Liver (tissue), 9 donors: Measurements from ENCODE around the gene STXBP6. TPM values are rescaled to one million over a fixed set of nuclear protein-coding genes. Genes with fewer than 3 reads are reported as not detected.
"Not testable (repeated sequence)": the region's sequence is repeated elsewhere in the genome, so short reads cannot be mapped to it uniquely, and the experiment has no call there.

Source experiments
- DNase-seq: peaks from one replicate; pipeline ENCODE4 v3.0.0-alpha.2; 2017; ENCODE audit warnings: low spot score
- H3K27ac ChIP-seq, 2 donors: one replicate each; pipeline ENCODE4 v1.7.0; 2013; ENCODE audit warnings: inconsistent platforms in 2 of 2, low read length in 2 of 2, control low read depth in 1 of 2, low read depth in 1 of 2, mild to moderate bottlenecking in 1 of 2
- H3K27me3 ChIP-seq, 4 donors: one replicate each; pipeline versions ENCODE4 v1.6.1 to v1.7.0; 2013; ENCODE audit warnings: low read length in 3 of 4, inconsistent platforms in 1 of 4, mild to moderate bottlenecking in 1 of 4, moderate library complexity in 1 of 4; ENCODE audit not compliant: control insufficient read depth in 4 of 4, insufficient read depth in 4 of 4
- H3K36me3 ChIP-seq, 4 donors: one replicate each; pipeline versions ENCODE4 v1.6.1 to v1.7.0; 2013; ENCODE audit warnings: low read length in 3 of 4, mild to moderate bottlenecking in 3 of 4, low read depth in 1 of 4, moderate library complexity in 1 of 4; ENCODE audit not compliant: control insufficient read depth in 4 of 4, insufficient read depth in 3 of 4
- H3K4me1 ChIP-seq, 4 donors: one replicate each; pipeline versions ENCODE4 v1.6.1 to v1.7.0; 2013; ENCODE audit warnings: low read length in 3 of 4, mild to moderate bottlenecking in 3 of 4, moderate library complexity in 1 of 4; ENCODE audit not compliant: control insufficient read depth in 4 of 4, insufficient read depth in 4 of 4
- H3K4me3 ChIP-seq, 3 donors: one replicate each; pipeline versions ENCODE4 v1.6.1 to v1.7.0; 2013; ENCODE audit warnings: low read length in 3 of 3, control low read depth in 1 of 3, low read depth in 1 of 3, mild to moderate bottlenecking in 1 of 3
- H3K9ac ChIP-seq, 2 donors: one replicate each; pipeline ENCODE4 v1.7.0; 2013; ENCODE audit warnings: low read length in 2 of 2, mild to moderate bottlenecking in 2 of 2, moderate library complexity in 2 of 2, control low read depth in 1 of 2, low read depth in 1 of 2
- H3K9me3 ChIP-seq, 4 donors: one replicate each; pipeline versions ENCODE4 v1.6.1 to v1.7.0; 2013; ENCODE audit warnings: low read length in 3 of 4; ENCODE audit not compliant: control insufficient read depth in 4 of 4
- FOXA1 ChIP-seq: IDR thresholded peaks from 2 replicates; pipeline ENCODE4 v1.6.1; 2016; ENCODE audit warnings: antibody characterized with exemption
- GABPA ChIP-seq, 2 donors: IDR thresholded peaks in 1 of 2; conservative IDR thresholded peaks in 1 of 2; 2 replicates each; pipeline ENCODE4 v1.6.1; 2016; ENCODE audit warnings: antibody characterized with exemption in 2 of 2, mild to moderate bottlenecking in 1 of 2, moderate library complexity in 1 of 2
- HNF4A ChIP-seq, 2 donors: conservative IDR thresholded peaks; 2 replicates each; pipeline ENCODE4 v1.6.1; 2016; ENCODE audit warnings: antibody characterized with exemption in 2 of 2, mild to moderate bottlenecking in 2 of 2
- HNF4G ChIP-seq: IDR thresholded peaks from 2 replicates; pipeline ENCODE4 v1.6.1; 2016; ENCODE audit warnings: antibody characterized with exemption
- JUND ChIP-seq, 2 donors: IDR thresholded peaks; 2 replicates each; pipeline ENCODE4 v1.6.1; 2016; ENCODE audit warnings: antibody characterized with exemption in 2 of 2
- RAD21 ChIP-seq, 2 donors: IDR thresholded peaks; 2 replicates each; pipeline ENCODE4 v1.6.1; 2016; ENCODE audit warnings: antibody characterized with exemption in 2 of 2, mild to moderate bottlenecking in 2 of 2
- RXRA ChIP-seq, 2 donors: IDR thresholded peaks; 2 replicates each; pipeline ENCODE4 v1.6.1; 2017 to 2018; ENCODE audit warnings: antibody characterized with exemption in 2 of 2, mild to moderate bottlenecking in 1 of 2
- SP1 ChIP-seq: IDR thresholded peaks from 2 replicates; pipeline ENCODE4 v1.6.1; 2018; ENCODE audit warnings: antibody characterized with exemption, mild to moderate bottlenecking
- WGBS: extraction: QIAGEN DNeasy Blood & Tissue Kit; methylation state at CpG from one replicate; pipeline ENCODE4 v1.1.7; 2013; 5-methylcytosine and 5-hydroxymethylcytosine counted together
- polyA plus RNA-seq, 2 donors: library from polyadenylated mRNA; stranded (reverse) in 1 of 2; unstranded in 1 of 2; fragments of 200-250 nt in 1 of 2; fragments of >200 nt in 1 of 2; fragmentation: Nextera tagmentation in 1 of 2; extraction: Ambion mirVana in 1 of 2; gene quantifications; one replicate each; pipeline versions ENCODE4 v1.2.1 to v1.2.3, GENCODE V29; 2013 to 2015
- total RNA-seq, 2 donors: library from RNA; depleted of rRNA; stranded (reverse); fragments of >200 nt; gene quantifications; one replicate each; pipeline ENCODE4 v1.2.3, GENCODE V29; 2014
- TF ChIP-seq, protein P1 (sequence below): IDR thresholded peaks from 2 replicates; pipeline ENCODE4 v1.6.1; 2016; ENCODE audit warnings: antibody characterized with exemption
- TF ChIP-seq, protein P2 (sequence below): IDR thresholded peaks from 2 replicates; pipeline ENCODE4 v1.6.1; 2016; ENCODE audit warnings: antibody characterized with exemption
- TF ChIP-seq, protein P3 (sequence below): IDR thresholded peaks from 2 replicates; pipeline ENCODE4 v1.6.1; 2016; ENCODE audit warnings: antibody characterized with exemption, mild to moderate bottlenecking
- donor health status: healthy.
- donor health status: healthy.
- donor health status: healthy.
- donor health status: healthy.
- donor health status: healthy.

STXBP6 gene
- total and polyA plus RNA-seq, 4 donors: 1.4 to 3.8 (median 1.8) TPM

DNA sequence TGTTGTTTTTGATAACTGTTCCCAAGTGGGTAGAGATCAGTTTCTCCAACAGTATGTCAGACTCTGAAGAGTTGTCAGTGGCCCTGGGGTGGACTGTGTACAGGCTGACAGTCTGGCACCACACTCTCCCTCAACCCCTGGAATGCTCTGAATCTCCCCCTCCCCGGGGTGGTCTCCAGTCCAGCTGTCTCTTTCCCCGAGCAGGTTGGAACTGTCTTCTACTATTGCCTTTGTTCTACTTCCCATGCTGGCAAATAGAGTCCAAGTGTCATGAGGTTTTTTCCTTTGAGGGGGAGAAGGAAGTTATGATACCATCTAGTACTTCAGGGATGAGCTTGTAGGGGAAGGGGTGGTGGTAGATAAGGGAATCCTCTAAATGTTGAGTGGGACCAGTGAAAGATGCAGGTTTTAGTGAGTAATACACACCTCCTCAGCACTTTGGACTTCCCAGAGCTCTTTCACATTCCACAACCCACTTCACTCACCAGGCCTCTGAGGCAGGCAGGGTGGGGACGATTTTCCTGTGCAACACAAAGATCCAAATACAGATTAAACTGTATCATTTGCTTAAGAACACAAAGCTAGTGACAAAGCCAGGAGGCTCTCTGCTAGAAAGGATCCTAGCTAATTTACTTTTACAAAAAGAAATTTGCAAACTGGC is 245.3 kb downstream of the STXBP6 start:
- no peak for DNase-seq
- Histone ChIP-seq H3K9me3 (no peaks in the 10 kb centered on the region), H3K36me3 (no peaks in the 10 kb centered on the region), H3K4me1 (peaks cover 0 to 30% (median 17%) of the 10 kb centered on the region in 4 donors), H3K4me3 (no peak overlapping the region), H3K9ac (no peak overlapping the region), H3K27me3 (no peaks in the 10 kb centered on the region), H3K27ac (no peak overlapping the region)
- WGBS: 64% methylated on average over 3 of the region's 3 CpGs
- TF ChIP-seq FOXA1: no peak
- no peak for TF ChIP-seq JUND (IDR thresholded peaks at IDR 0.05)
- TF ChIP-seq HNF4G: no peak

DNA sequence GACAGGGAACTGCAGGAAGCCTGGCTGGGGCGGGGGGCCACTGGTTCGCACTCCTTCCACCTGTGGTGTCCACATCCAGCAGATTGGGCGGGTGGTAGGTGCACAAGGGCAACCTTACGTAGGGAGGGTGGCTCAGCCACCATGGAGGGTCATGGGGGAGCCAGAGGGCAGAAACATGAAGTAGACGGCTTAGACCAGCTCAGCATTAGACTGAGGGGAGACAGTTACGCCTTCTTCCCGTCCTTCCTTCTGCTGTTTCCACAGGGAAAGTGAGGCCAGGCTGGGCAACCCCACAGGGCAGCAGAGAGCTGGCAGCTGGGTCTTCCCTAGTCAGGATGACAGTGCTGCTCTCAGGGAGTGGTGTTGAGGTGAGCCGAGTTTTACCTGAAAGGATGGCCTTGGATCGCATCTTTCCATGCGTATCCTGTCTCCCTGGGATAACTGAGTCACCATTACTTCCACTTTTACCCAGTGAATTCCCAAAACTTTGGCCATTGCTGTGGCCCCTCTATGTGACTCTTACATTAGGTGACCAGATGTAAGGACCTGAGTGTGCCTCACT is 245.9 kb downstream of the STXBP6 start:
- TF ChIP-seq RXRA (IDR thresholded peaks at IDR 0.05): no peak
- TF ChIP-seq, protein P1, sequence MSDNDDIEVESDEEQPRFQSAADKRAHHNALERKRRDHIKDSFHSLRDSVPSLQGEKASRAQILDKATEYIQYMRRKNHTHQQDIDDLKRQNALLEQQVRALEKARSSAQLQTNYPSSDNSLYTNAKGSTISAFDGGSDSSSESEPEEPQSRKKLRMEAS: no peak
- TF ChIP-seq GABPA (IDR thresholded peaks at IDR 0.05 in 1 of 2, conservative IDR thresholded peaks at IDR 0.05 in 1 of 2): no peak
- no peak for TF ChIP-seq SP1
- no peak for TF ChIP-seq HNF4A (conservative IDR thresholded peaks at IDR 0.05)
- TF ChIP-seq, protein P2, sequence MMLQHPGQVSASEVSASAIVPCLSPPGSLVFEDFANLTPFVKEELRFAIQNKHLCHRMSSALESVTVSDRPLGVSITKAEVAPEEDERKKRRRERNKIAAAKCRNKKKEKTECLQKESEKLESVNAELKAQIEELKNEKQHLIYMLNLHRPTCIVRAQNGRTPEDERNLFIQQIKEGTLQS: no peak
- 85% methylated on average over 10 of the region's 10 CpGs for WGBS
- Histone ChIP-seq H3K4me1 (peaks cover 0 to 23% (median 11%) of the 10 kb centered on the region in 4 donors), H3K4me3 (no peak overlapping the region), H3K27ac (no peak overlapping the region), H3K9ac (no peak overlapping the region), H3K9me3 (no peaks in the 10 kb centered on the region), H3K27me3 (no peaks in the 10 kb centered on the region), H3K36me3 (no peaks in the 10 kb centered on the region)
- DNase-seq: no peak

DNA sequence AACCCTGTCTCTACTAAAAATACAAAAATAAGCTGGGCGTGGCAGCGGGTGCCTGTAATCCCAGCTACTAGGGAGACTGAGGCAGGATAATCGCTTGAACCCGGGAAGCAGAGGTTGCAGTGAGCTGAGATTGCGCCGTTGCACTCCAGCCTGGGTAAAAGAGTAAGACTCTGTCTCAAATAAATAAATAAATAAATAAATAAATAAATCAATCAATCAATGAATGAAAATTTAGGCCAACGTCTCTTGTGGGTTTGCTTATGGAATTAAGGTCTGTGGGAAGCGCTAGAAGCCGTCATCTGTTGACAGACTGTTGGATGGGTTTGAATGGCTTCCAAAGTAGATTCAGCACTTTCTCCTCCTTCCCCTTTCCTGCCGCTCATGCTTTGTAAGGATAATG is 246.5 kb downstream of the STXBP6 start:
- not testable (repeated sequence) for H3K36me3 ChIP-seq, H3K27me3 ChIP-seq, H3K9me3 ChIP-seq, H3K4me3 ChIP-seq, H3K9ac ChIP-seq, H3K27ac ChIP-seq, DNase-seq
- WGBS: 95% methylated on average over 10 of the region's 10 CpGs
- peaks cover 0 to 18% (median 5%) of the 10 kb centered on the region in 4 donors for H3K4me1 ChIP-seq

DNA sequence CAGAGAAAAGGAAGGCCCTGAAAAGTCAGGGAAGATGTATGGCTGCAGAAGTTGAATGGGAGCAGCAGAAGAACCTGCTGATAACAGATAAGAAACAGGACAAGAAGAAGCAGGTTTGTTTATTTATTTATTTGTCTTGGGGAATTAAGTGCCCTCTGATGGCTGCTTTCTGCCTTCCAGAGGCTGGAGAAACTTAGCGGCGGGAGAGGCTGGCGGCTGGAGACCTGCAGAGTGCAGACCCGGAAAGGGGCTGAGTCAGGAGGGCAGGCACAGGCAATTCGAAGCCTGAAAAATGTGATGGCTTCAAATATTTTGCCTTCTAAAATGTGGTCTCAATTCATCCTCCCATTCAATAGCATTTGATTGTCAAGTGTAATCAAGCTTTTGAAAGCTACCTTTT is 247.7 kb downstream of the STXBP6 start:
- H3K36me3 ChIP-seq: no peaks in the 10 kb centered on the region
- no peaks in the 10 kb centered on the region for H3K9me3 ChIP-seq
- no peaks in the 10 kb centered on the region for H3K27me3 ChIP-seq
- DNase-seq: no peak
- no peak overlapping the region for H3K4me3 ChIP-seq
- TF ChIP-seq GABPA (IDR thresholded peaks at IDR 0.05 in 1 of 2, conservative IDR thresholded peaks at IDR 0.05 in 1 of 2) (no peak), RAD21 (IDR thresholded peaks at IDR 0.05) (no peak), HNF4G (no peak), FOXA1 (no peak)
- TF ChIP-seq, protein P3, sequence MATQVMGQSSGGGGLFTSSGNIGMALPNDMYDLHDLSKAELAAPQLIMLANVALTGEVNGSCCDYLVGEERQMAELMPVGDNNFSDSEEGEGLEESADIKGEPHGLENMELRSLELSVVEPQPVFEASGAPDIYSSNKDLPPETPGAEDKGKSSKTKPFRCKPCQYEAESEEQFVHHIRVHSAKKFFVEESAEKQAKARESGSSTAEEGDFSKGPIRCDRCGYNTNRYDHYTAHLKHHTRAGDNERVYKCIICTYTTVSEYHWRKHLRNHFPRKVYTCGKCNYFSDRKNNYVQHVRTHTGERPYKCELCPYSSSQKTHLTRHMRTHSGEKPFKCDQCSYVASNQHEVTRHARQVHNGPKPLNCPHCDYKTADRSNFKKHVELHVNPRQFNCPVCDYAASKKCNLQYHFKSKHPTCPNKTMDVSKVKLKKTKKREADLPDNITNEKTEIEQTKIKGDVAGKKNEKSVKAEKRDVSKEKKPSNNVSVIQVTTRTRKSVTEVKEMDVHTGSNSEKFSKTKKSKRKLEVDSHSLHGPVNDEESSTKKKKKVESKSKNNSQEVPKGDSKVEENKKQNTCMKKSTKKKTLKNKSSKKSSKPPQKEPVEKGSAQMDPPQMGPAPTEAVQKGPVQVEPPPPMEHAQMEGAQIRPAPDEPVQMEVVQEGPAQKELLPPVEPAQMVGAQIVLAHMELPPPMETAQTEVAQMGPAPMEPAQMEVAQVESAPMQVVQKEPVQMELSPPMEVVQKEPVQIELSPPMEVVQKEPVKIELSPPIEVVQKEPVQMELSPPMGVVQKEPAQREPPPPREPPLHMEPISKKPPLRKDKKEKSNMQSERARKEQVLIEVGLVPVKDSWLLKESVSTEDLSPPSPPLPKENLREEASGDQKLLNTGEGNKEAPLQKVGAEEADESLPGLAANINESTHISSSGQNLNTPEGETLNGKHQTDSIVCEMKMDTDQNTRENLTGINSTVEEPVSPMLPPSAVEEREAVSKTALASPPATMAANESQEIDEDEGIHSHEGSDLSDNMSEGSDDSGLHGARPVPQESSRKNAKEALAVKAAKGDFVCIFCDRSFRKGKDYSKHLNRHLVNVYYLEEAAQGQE: no peak
- peaks cover 0 to 9% (median 3%) of the 10 kb centered on the region in 4 donors for H3K4me1 ChIP-seq
- H3K9ac ChIP-seq: no peak overlapping the region
- WGBS: 90% methylated on average over 5 of the region's 5 CpGs
- no peak overlapping the region for H3K27ac ChIP-seq
